ENCODE data around the gene CFAP141.
A peak's percentile ranks its signal among the peaks of the same experiment; 100 is the strongest.
"Not testable (repeated sequence)": the region's sequence is repeated elsewhere in the genome, so short reads cannot be mapped to it uniquely, and the experiment has no call there.

CFAP141 gene

DNA sequence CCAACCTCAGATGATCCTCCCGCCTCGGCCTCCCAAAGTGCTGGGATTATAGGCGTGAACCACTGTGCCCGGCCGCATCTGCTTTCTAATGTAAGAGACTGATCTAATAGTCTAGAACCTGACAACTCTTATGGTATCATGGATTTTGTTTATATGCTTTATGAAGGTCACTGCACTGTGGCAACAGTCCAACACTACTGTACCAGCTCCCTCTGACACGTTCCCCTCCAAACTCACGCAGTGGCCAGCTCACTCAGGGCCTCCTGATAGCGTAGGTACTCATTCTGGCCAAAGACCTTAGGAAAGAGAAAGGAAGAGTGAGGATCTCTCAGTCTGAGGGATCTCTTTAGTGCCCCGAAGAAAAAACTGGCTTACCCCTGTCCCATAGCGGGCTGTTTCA lies 6.0 kb upstream of the CFAP141 start:
- H3K4me2 ChIP-seq (ENCODE audit: low read length): no peak overlapping the region
- H3K36me3 ChIP-seq (ENCODE audit: control insufficient read depth, insufficient read depth, low read length): no peaks in the 10 kb centered on the region
- no peak overlapping the region for H3K9ac ChIP-seq

DNA sequence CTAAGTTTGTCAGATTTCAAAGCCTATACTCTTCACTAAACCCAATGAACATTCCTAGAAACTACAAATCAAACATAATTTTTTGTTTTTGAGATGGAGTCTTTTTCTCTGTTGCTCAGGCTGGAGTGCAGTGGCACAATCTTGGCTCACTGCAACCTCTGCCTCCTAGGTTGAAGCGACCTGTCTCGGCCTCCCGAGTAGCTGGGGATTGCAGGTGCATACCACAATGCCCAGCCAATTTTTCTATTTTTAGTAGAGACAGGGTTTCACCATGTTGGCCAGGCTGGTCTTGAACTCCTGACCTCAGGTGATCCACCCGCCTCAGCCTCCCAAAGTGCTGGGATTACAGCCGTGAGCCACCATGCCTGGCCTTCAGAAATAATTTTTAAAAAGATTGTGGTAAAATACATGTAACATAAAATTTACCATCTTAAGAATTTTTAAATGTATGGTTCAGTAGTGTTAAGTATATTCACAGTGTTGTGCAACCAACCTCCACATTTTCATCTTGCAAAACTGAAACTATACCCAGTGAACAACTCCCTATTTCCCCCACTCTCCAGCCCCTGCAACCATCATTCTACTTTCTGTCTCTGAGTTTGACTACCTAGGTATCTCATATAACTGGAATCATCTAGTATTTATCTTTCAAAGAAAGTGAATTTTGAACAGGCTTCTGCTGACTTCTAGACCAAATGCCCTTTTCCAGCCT lies 2.7 kb upstream of the CFAP141 start:
- no peak overlapping the region for H3K4me3 ChIP-seq (ENCODE audit: low read depth, low read length)
- H3K79me2 ChIP-seq: no peaks in the 10 kb centered on the region
- no peaks in the 10 kb centered on the region for H3K9me3 ChIP-seq (ENCODE audit: control insufficient read depth, low read length)
- no peaks in the 10 kb centered on the region for H3K27me3 ChIP-seq (ENCODE audit: control insufficient read depth, insufficient read depth, low read length)
- no peak overlapping the region for H3K9ac ChIP-seq
- H3K36me3 ChIP-seq (ENCODE audit: control insufficient read depth, insufficient read depth, low read length): no peaks in the 10 kb centered on the region
- TF ChIP-seq, protein P1, sequence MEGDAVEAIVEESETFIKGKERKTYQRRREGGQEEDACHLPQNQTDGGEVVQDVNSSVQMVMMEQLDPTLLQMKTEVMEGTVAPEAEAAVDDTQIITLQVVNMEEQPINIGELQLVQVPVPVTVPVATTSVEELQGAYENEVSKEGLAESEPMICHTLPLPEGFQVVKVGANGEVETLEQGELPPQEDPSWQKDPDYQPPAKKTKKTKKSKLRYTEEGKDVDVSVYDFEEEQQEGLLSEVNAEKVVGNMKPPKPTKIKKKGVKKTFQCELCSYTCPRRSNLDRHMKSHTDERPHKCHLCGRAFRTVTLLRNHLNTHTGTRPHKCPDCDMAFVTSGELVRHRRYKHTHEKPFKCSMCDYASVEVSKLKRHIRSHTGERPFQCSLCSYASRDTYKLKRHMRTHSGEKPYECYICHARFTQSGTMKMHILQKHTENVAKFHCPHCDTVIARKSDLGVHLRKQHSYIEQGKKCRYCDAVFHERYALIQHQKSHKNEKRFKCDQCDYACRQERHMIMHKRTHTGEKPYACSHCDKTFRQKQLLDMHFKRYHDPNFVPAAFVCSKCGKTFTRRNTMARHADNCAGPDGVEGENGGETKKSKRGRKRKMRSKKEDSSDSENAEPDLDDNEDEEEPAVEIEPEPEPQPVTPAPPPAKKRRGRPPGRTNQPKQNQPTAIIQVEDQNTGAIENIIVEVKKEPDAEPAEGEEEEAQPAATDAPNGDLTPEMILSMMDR (IDR thresholded peaks at IDR 0.05): no peak
- no peak overlapping the region for H3K27ac ChIP-seq
- no peak overlapping the region for H2AFZ ChIP-seq
- H3K4me2 ChIP-seq (ENCODE audit: low read length): no peak overlapping the region
- no peaks in the 10 kb centered on the region for H3K4me1 ChIP-seq

More for the DNA sequence above, 6.0 kb upstream of the CFAP141 start:
- TF ChIP-seq, protein P1 (IDR thresholded peaks at IDR 0.05): no peak
- Histone ChIP-seq H3K4me3 (ENCODE audit: low read depth, low read length) (no peak overlapping the region), H3K79me2 (peaks cover 4% of the 10 kb centered on the region), H3K9me3 (ENCODE audit: control insufficient read depth, low read length) (no peaks in the 10 kb centered on the region), H3K27me3 (ENCODE audit: control insufficient read depth, insufficient read depth, low read length) (no peaks in the 10 kb centered on the region), H3K4me1 (no peaks in the 10 kb centered on the region), H2AFZ (no peak overlapping the region), H3K27ac (no peak overlapping the region)

DNA sequence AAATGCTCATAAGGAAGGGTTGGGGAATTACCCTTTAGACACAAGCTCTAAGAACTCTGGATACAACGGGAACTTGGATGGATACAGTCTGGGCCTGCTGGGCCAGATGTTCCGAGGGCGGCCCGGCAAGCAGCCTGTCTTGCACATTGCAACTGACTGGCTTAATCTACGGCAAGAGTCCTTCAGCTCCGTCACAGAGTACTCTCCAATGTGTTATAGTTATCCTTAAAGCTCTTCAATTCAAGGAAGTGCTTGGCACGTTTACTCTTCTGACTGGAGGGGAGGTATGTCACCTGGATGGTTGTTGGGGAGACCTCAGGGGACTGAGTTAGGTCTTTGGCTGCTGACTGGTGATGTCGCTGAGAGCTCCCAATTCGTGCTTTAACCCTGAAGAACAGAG lies 1.1 kb upstream of the CFAP141 start:
- Histone ChIP-seq H3K27ac (no peak overlapping the region), H2AFZ (no peak overlapping the region), H3K4me2 (ENCODE audit: low read length) (no peak overlapping the region), H3K27me3 (ENCODE audit: control insufficient read depth, insufficient read depth, low read length) (no peaks in the 10 kb centered on the region), H3K36me3 (ENCODE audit: control insufficient read depth, insufficient read depth, low read length) (no peaks in the 10 kb centered on the region), H3K9me3 (ENCODE audit: control insufficient read depth, low read length) (no peaks in the 10 kb centered on the region), H3K4me1 (no peaks in the 10 kb centered on the region), H3K79me2 (no peaks in the 10 kb centered on the region), H3K4me3 (ENCODE audit: low read depth, low read length) (no peak overlapping the region), H3K9ac (no peak overlapping the region)
- TF ChIP-seq, protein P1 (IDR thresholded peaks at IDR 0.05): no peak

DNA sequence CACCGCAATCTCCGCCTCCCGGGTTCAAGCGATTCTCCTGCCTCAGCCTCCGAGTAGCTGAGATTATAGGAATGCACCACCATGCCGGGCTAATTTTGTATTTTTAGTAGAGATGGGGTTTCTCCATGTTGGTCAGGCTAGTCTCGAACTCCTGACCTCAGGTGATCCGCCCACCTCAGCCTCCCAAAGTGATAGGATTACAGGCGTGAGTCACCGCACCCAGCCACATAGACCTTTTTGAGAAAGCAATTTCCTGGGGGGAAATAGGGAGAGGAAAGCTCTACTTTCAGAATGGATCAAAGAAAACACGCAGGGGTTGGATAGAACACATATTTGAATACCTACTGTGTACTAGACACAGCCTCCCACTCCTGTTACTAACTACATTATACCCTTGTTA lies 355 bp downstream of the CFAP141 start:
- not testable (repeated sequence) for H3K27me3 ChIP-seq (ENCODE audit: control insufficient read depth, insufficient read depth, low read length); H3K4me3 ChIP-seq (ENCODE audit: low read depth, low read length); H3K9ac ChIP-seq; H3K27ac ChIP-seq; H3K4me1 ChIP-seq; H3K79me2 ChIP-seq; H3K9me3 ChIP-seq (ENCODE audit: control insufficient read depth, low read length); H3K4me2 ChIP-seq (ENCODE audit: low read length); H3K36me3 ChIP-seq (ENCODE audit: control insufficient read depth, insufficient read depth, low read length); H2AFZ ChIP-seq

DNA sequence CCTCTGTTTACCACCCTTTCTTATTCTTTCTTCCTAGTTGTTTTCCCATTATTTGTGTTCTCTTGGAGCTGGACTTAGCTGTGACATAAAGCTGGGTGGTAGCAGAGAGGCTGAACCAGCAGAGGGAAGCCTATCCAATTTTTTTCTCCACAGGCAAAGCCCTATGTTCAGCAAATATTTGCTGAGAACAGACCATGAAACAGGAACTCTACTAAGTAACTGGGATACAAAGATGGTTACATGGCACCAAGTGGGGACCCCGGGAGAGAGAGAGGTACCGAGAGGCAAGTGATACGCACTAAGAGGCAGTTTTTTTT lies 6.6 kb downstream of the CFAP141 start:
- no peak overlapping the region for H3K9ac ChIP-seq
- H3K79me2 ChIP-seq: no peaks in the 10 kb centered on the region
- TF ChIP-seq, protein P1 (IDR thresholded peaks at IDR 0.05): no peak
- H3K9me3 ChIP-seq (ENCODE audit: control insufficient read depth, low read length): no peaks in the 10 kb centered on the region
- H3K36me3 ChIP-seq (ENCODE audit: control insufficient read depth, insufficient read depth, low read length): no peaks in the 10 kb centered on the region
- H3K4me3 ChIP-seq (ENCODE audit: low read depth, low read length): no peak overlapping the region
- H3K27me3 ChIP-seq (ENCODE audit: control insufficient read depth, insufficient read depth, low read length): no peaks in the 10 kb centered on the region
- H2AFZ ChIP-seq: peak overlapping the region; percentile 54
- peaks cover 5% of the 10 kb centered on the region for H3K4me1 ChIP-seq
- H3K27ac ChIP-seq: peak overlapping the region; percentile 37
- peak overlapping the region; percentile 41 for H3K4me2 ChIP-seq (ENCODE audit: low read length)

Data from parathyroid adenoma (tissue), 2 donors.